Measurements from ENCODE around the gene ZNF385B. TPM values are rescaled to one million over a fixed set of nuclear protein-coding genes. Genes with fewer than 3 reads are reported as not detected.

ZNF385B gene
- total RNA-seq, 2 experiments from 2014 or later: not detected

GRCh38 chr2:179691235-179691634 is 170.2 kb downstream of the ZNF385B start:
- no peak for DNase-seq
- H3K36me3 Mint-ChIP-seq: no peaks in the 10 kb centered on the region
- ATAC-seq (ENCODE audit: low read depth): no peak
- no peak overlapping the region for H3K27ac Mint-ChIP-seq
- no peaks in the 10 kb centered on the region for H3K9me3 Mint-ChIP-seq
- H3K27me3 Mint-ChIP-seq: no peaks in the 10 kb centered on the region
- no peaks in the 10 kb centered on the region for H3K4me1 Mint-ChIP-seq
- no peak overlapping the region for H3K4me3 Mint-ChIP-seq
- POLR2A ChIA-PET: no interaction called here

- Mint-ChIP-seq H3K4me1 (no peaks in the 10 kb centered on the region), H3K36me3 (no peaks in the 10 kb centered on the region), H3K9me3 (no peaks in the 10 kb centered on the region), H3K27ac (no peak overlapping the region), H3K4me3 (no peak overlapping the region), H3K27me3 (no peaks in the 10 kb centered on the region)
- POLR2A ChIA-PET: no interaction called here
- ATAC-seq (ENCODE audit: low read depth): no peak
- DNase-seq: no peak
Measured at GRCh38 chr2:179686718-179687342, 174.6 kb downstream of the ZNF385B start.

- Mint-ChIP-seq H3K27me3 (no peaks in the 10 kb centered on the region), H3K27ac (no peak overlapping the region), H3K9me3 (no peaks in the 10 kb centered on the region), H3K36me3 (no peaks in the 10 kb centered on the region), H3K4me3 (no peak overlapping the region), H3K4me1 (no peaks in the 10 kb centered on the region)
- POLR2A ChIA-PET: no interaction called here
- no peak for ATAC-seq (ENCODE audit: low read depth)
- no peak for DNase-seq
Measured at GRCh38 chr2:179686069-179686468, 175.3 kb downstream of the ZNF385B start.

GRCh38 chr2:179685146-179685545 is 176.3 kb downstream of the ZNF385B start:
- ATAC-seq (ENCODE audit: low read depth) (no peak), DNase-seq (no peak)
- Mint-ChIP-seq H3K36me3 (no peaks in the 10 kb centered on the region), H3K27ac (no peak overlapping the region), H3K27me3 (no peaks in the 10 kb centered on the region), H3K4me3 (no peak overlapping the region), H3K9me3 (no peaks in the 10 kb centered on the region), H3K4me1 (no peaks in the 10 kb centered on the region)
- POLR2A ChIA-PET: no interaction called here

GRCh38 chr2:179682756-179683155 is 178.7 kb downstream of the ZNF385B start:
- DNase-seq: no peak
- no peak for ATAC-seq (ENCODE audit: low read depth)
- Mint-ChIP-seq H3K27me3 (no peaks in the 10 kb centered on the region), H3K4me3 (no peak overlapping the region), H3K27ac (no peak overlapping the region), H3K4me1 (no peaks in the 10 kb centered on the region), H3K36me3 (no peaks in the 10 kb centered on the region), H3K9me3 (no peaks in the 10 kb centered on the region)
- POLR2A ChIA-PET: no interaction called here

GRCh38 chr2:179677746-179678505 is 183.5 kb downstream of the ZNF385B start:
- DNase-seq: no peak
- no peaks in the 10 kb centered on the region for H3K4me1 Mint-ChIP-seq
- ATAC-seq (ENCODE audit: low read depth): no peak
- peaks cover 3% of the 10 kb centered on the region for H3K27me3 Mint-ChIP-seq
- no peak overlapping the region for H3K4me3 Mint-ChIP-seq
- POLR2A ChIA-PET: no interaction called here
- no peaks in the 10 kb centered on the region for H3K36me3 Mint-ChIP-seq
- H3K9me3 Mint-ChIP-seq: no peaks in the 10 kb centered on the region
- H3K27ac Mint-ChIP-seq: no peak overlapping the region

GRCh38 chr2:179677077-179677688 is 184.2 kb downstream of the ZNF385B start:
- no peaks in the 10 kb centered on the region for H3K4me1 Mint-ChIP-seq
- H3K4me3 Mint-ChIP-seq: no peak overlapping the region
- ATAC-seq (ENCODE audit: low read depth) (no peak), DNase-seq (no peak)
- H3K36me3 Mint-ChIP-seq: no peaks in the 10 kb centered on the region
- no peak overlapping the region for H3K27ac Mint-ChIP-seq
- POLR2A ChIA-PET: no interaction called here
- H3K27me3 Mint-ChIP-seq: peaks cover 3% of the 10 kb centered on the region
- H3K9me3 Mint-ChIP-seq: no peaks in the 10 kb centered on the region

GRCh38 chr2:179675435-179675834 is 186.0 kb downstream of the ZNF385B start:
- POLR2A ChIA-PET: no interaction called here
- ATAC-seq (ENCODE audit: low read depth): no peak
- H3K4me1 Mint-ChIP-seq: no peaks in the 10 kb centered on the region
- H3K27ac Mint-ChIP-seq: no peak overlapping the region
- no peak for DNase-seq
- no peaks in the 10 kb centered on the region for H3K9me3 Mint-ChIP-seq
- H3K4me3 Mint-ChIP-seq: no peak overlapping the region
- H3K27me3 Mint-ChIP-seq: peaks cover 3% of the 10 kb centered on the region
- H3K36me3 Mint-ChIP-seq: no peaks in the 10 kb centered on the region

- H3K4me3 Mint-ChIP-seq: no peak overlapping the region
- POLR2A ChIA-PET: no interaction called here
- H3K27ac Mint-ChIP-seq: no peak overlapping the region
- H3K27me3 Mint-ChIP-seq: peaks cover 3% of the 10 kb centered on the region
- no peaks in the 10 kb centered on the region for H3K9me3 Mint-ChIP-seq
- no peaks in the 10 kb centered on the region for H3K36me3 Mint-ChIP-seq
- no peak for ATAC-seq (ENCODE audit: low read depth)
- DNase-seq: no peak
- no peaks in the 10 kb centered on the region for H3K4me1 Mint-ChIP-seq
Measured at GRCh38 chr2:179671043-179671981, 190.1 kb downstream of the ZNF385B start.

- DNase-seq (no peak), ATAC-seq (ENCODE audit: low read depth) (no peak)
- POLR2A ChIA-PET: no interaction called here
- Mint-ChIP-seq H3K27ac (no peak overlapping the region), H3K27me3 (peaks cover 2% of the 10 kb centered on the region), H3K4me3 (no peak overlapping the region), H3K36me3 (no peaks in the 10 kb centered on the region), H3K4me1 (no peaks in the 10 kb centered on the region), H3K9me3 (no peaks in the 10 kb centered on the region)
Measured at GRCh38 chr2:179669196-179669595, 192.2 kb downstream of the ZNF385B start.

GRCh38 chr2:179664972-179665812 is 196.2 kb downstream of the ZNF385B start:
- Mint-ChIP-seq H3K4me3 (no peak overlapping the region), H3K27me3 (no peaks in the 10 kb centered on the region), H3K27ac (no peak overlapping the region), H3K36me3 (no peaks in the 10 kb centered on the region), H3K4me1 (no peaks in the 10 kb centered on the region), H3K9me3 (no peaks in the 10 kb centered on the region)
- POLR2A ChIA-PET: no interaction called here
- DNase-seq: no peak
- ATAC-seq (ENCODE audit: low read depth): no peak

- DNase-seq: no peak
- peaks cover 4% of the 10 kb centered on the region for H3K27me3 Mint-ChIP-seq
- no peaks in the 10 kb centered on the region for H3K4me1 Mint-ChIP-seq
- no peak for ATAC-seq (ENCODE audit: low read depth)
- POLR2A ChIA-PET: no interaction called here
- H3K27ac Mint-ChIP-seq: no peak overlapping the region
- no peaks in the 10 kb centered on the region for H3K36me3 Mint-ChIP-seq
- no peaks in the 10 kb centered on the region for H3K9me3 Mint-ChIP-seq
- no peak overlapping the region for H3K4me3 Mint-ChIP-seq
Measured at GRCh38 chr2:179661986-179662385, 199.4 kb downstream of the ZNF385B start.

Measured in activated naive CD8-positive, alpha-beta T cell treated with anti-CD3 and anti-CD28 coated beads, Interleukin-2, amount 10 ng/mL, durations not matched to agents 7 days and 5 days (primary cell).